Caco-2 (cell line): ENCODE results near the gene COA1. TPM values are rescaled to one million over a fixed set of nuclear protein-coding genes. Genes with fewer than 3 reads are reported as not detected.

ENCODE experiments used
- BruUV-seq: library from RNA; stranded (reverse); fragments of 400-500 nt; replicated peaks from 2 replicates; lab custom pipeline; 2021; lab: Mats Ljungman, UMichigan
- CTCF ChIA-PET: fragments of 300-600 bp; sonication (Branson Sonifier 250); formaldehyde crosslinking; loops from one replicate; lab custom pipeline; 2022; ENCODE audit warnings: antibody characterized with exemption; lab: Charles Lee
- POLR2A ChIA-PET: fragments of 300-600 bp; sonication (Branson Sonifier 250); formaldehyde crosslinking; loops from one replicate; lab custom pipeline; 2022; ENCODE audit warnings: antibody characterized with exemption; lab: Charles Lee
- DNase-seq, 2 experiments: peaks; one replicate each; pipeline versions ENCODE4 v3.0.0 to v3.0.0-alpha.2; 2020 to 2022
- H3K27me3 ChIP-seq: replicated peaks from 2 replicates; pipeline ENCODE4 v1.6.0; 2011; ENCODE audit warnings: low read length; ENCODE audit not compliant: control insufficient read depth, insufficient read depth
- H3K36me3 ChIP-seq: 2 replicates; pipeline ENCODE4 v1.5.1; 2011; ENCODE audit warnings: low read length; ENCODE audit not compliant: control insufficient read depth, insufficient read depth
- H3K4me1 ChIP-seq: fragments of 250-450 bp; sonication (Bioruptor Pico); 2 replicates; pipeline ENCODE4 v1.5.1; 2020; ENCODE audit warnings: mild to moderate bottlenecking
- H3K4me3 ChIP-seq: 2 replicates; pipeline ENCODE4 v1.5.1; 2011; ENCODE audit warnings: low read depth, mild to moderate bottlenecking, control low read depth, low read length
- H3K9me3 ChIP-seq: fragments of 250-450 bp; sonication (Bioruptor Pico); 2 replicates; pipeline ENCODE4 v1.5.1; 2020; ENCODE audit warnings: mild to moderate bottlenecking, moderate library complexity
- H3K27ac Mint-ChIP-seq: one replicate; pipeline ENCODE4 v1.8.0; 2022; ENCODE audit warnings: mixed read lengths; ENCODE audit not compliant: unreplicated experiment
- H3K27me3 Mint-ChIP-seq: one replicate; pipeline ENCODE4 v1.8.0; 2022; ENCODE audit warnings: mixed read lengths; ENCODE audit not compliant: insufficient read depth, unreplicated experiment
- H3K36me3 Mint-ChIP-seq: one replicate; pipeline ENCODE4 v1.8.0; 2022; ENCODE audit warnings: mild to moderate bottlenecking, mixed read lengths; ENCODE audit not compliant: insufficient read depth, unreplicated experiment
- H3K4me1 Mint-ChIP-seq: one replicate; pipeline ENCODE4 v1.8.0; 2022; ENCODE audit warnings: low read depth, mixed read lengths; ENCODE audit not compliant: unreplicated experiment
- H3K4me3 Mint-ChIP-seq: one replicate; pipeline ENCODE4 v1.8.0; 2022; ENCODE audit warnings: mild to moderate bottlenecking, moderate library complexity, mixed read lengths; ENCODE audit not compliant: unreplicated experiment
- H3K9me3 Mint-ChIP-seq: one replicate; pipeline ENCODE4 v1.8.0; 2022; ENCODE audit warnings: mixed read lengths; ENCODE audit not compliant: unreplicated experiment
- CTCF ChIP-seq, 2 experiments: fragments of 200-600 bp in 1 of 2; IDR thresholded peaks; 1 replicate in 1 of 2; 2 replicates in 1 of 2; pipeline versions ENCODE4 v1.5.1 to v1.8.0; 2011 to 2022; ENCODE audit warnings: antibody characterized with exemption in 1 of 2, control low read depth in 1 of 2, inconsistent platforms in 1 of 2, low read depth in 1 of 2, low read length in 1 of 2, mild to moderate bottlenecking in 1 of 2, moderate library complexity in 1 of 2; ENCODE audit not compliant: insufficient read depth in 1 of 2, severe bottlenecking in 1 of 2, unreplicated experiment in 1 of 2
- intact Hi-C: fragments of 100-400 bp; cut with micrococcal nuclease; formaldehyde crosslinking; loops from one replicate; pipeline ENCODE4 v1.10.0; 2022; ENCODE audit not compliant: unreplicated experiment
- total RNA-seq: library from RNA; stranded (reverse); gene quantifications from 2 replicates; pipeline ENCODE4 v1.2.3, GENCODE V29; 2022

The COA1 gene
- total RNA-seq, 1 experiment from 2014 or later, result 94.7 TPM

DNA sequence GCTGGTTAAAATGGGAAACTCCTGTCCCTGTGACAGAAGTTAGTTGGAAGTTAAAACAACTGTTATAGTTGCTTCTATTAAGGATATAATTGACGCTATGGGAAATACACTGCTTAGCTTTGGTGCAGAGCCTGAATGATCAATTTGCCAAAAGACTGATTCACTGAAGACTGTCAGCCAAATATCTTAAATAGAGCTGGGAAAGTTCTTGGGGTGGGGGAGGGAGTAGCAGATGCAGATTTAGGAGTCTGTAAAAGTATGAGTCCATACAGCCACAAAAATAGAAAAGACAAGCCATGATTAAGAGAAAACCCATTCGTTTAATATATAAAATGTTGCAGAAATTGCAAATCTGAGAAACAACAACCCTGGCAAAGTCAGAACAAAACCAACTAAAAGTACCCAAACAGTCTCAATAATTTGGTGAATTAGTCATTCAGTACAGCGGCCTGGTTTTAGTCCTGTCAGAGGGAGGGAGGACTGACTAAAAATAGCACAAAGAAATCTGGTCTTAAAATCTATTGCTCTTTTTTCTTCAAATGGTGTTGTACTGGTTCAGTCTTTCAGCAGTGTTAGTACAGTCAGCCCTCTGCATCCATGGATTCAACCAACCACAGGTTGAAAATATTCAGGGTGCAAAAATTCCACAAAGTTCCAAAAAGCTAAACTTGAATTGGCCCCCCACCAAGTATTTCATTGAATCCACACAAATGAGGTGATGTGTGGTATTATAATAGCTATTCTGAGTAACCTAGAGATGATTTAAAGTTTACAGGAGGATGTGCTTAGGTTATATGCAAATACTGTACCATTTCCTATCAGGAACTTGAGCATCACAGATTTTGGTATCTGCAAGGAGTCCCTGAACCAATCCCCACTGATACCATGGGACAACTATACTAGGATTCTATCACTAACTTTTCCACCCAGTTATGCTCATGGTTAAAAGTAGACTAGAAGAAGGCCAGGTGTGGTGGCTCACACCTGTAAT lies 116.4 kb downstream of the COA1 start:
- H3K27me3 ChIP-seq, result no peaks in the 10 kb centered on the region
- ChIA-PET POLR2A (no interaction called here), CTCF (interaction anchor here (1.5 kb wide), 1 partner anchor 30 kb away, joined by 4 read pairs; the partner anchor contains the start of gene STK17A)
- no peaks in the 10 kb centered on the region for H3K9me3 ChIP-seq
- H3K4me3 Mint-ChIP-seq, result no peak overlapping the region
- H3K4me3 ChIP-seq, result no peak overlapping the region
- intact Hi-C loops, result no loop called here
- peaks cover 1% of the 10 kb centered on the region; the same call in 1 of the 2 replicates for H3K36me3 ChIP-seq
- H3K4me1 Mint-ChIP-seq, result no peaks in the 10 kb centered on the region
- no peak for TF ChIP-seq CTCF (IDR thresholded peaks at IDR 0.05; ENCODE audit: insufficient read depth in 1 of 2, low read depth in 1 of 2, low read length in 1 of 2, severe bottlenecking in 1 of 2, unreplicated experiment in 1 of 2)
- H3K27me3 Mint-ChIP-seq, result no peaks in the 10 kb centered on the region
- DNase-seq, result no peak
- no peaks in the 10 kb centered on the region for H3K9me3 Mint-ChIP-seq
- peaks cover 28% of the 10 kb centered on the region for H3K36me3 Mint-ChIP-seq
- BruUV-seq, result no TSS peak
- H3K27ac Mint-ChIP-seq, result no peak overlapping the region
- no peaks in the 10 kb centered on the region for H3K4me1 ChIP-seq

DNA sequence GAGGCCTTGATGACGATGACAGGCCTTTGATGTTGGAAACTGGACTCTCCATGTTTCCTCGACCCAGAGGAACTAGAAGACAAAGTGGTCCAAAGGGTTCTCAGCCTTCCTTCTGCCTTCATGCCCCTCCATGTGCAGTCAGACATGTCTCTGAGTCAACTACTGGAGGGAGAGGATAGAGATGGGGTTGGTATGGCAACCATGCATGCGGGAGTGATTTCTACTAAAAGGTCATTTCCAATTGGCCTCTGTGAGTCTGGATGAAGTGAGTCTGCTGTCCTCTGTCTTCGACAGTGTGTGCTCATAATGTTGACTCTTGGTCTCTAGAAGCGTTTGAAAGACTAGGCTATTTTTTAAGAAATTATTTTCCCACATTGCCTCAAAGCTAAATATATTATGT lies 117.2 kb downstream of the COA1 start:
- H3K4me1 ChIP-seq, result no peaks in the 10 kb centered on the region
- H3K36me3 ChIP-seq, result peaks cover 1% of the 10 kb centered on the region; the same call in 1 of the 2 replicates
- no TSS peak for BruUV-seq
- H3K27me3 ChIP-seq, result no peaks in the 10 kb centered on the region
- no peak overlapping the region for H3K27ac Mint-ChIP-seq
- TF ChIP-seq CTCF (IDR thresholded peaks at IDR 0.05; ENCODE audit: insufficient read depth in 1 of 2, low read depth in 1 of 2, low read length in 1 of 2, severe bottlenecking in 1 of 2, unreplicated experiment in 1 of 2), result no peak
- ChIA-PET POLR2A (no interaction called here), CTCF (no interaction called here)
- no peak for DNase-seq
- no peaks in the 10 kb centered on the region for H3K9me3 ChIP-seq
- no peaks in the 10 kb centered on the region for H3K27me3 Mint-ChIP-seq
- intact Hi-C loops, result no loop called here
- no peaks in the 10 kb centered on the region for H3K4me1 Mint-ChIP-seq
- H3K4me3 Mint-ChIP-seq, result no peak overlapping the region
- peaks cover 28% of the 10 kb centered on the region for H3K36me3 Mint-ChIP-seq
- H3K4me3 ChIP-seq, result no peak overlapping the region
- H3K9me3 Mint-ChIP-seq, result no peaks in the 10 kb centered on the region

GRCh38 chr7:43609097-43609496 lies 120.2 kb downstream of the COA1 start:
- CTCF ChIA-PET, result interaction anchor here (0.7 kb wide), 1 partner anchor 26 kb away, joined by 4 read pairs; the partner anchor contains the start of gene STK17A
- no peaks in the 10 kb centered on the region; the same call in 1 of the 2 replicates for H3K36me3 ChIP-seq

More at GRCh38 chr7:43609097-43609496, 120.2 kb downstream of the COA1 start:
- no peak overlapping the region for H3K4me3 Mint-ChIP-seq
- intact Hi-C loops, result no loop called here
- H3K4me1 Mint-ChIP-seq, result no peaks in the 10 kb centered on the region
- no peak for DNase-seq
- no peak for TF ChIP-seq CTCF (IDR thresholded peaks at IDR 0.05; ENCODE audit: insufficient read depth in 1 of 2, low read depth in 1 of 2, low read length in 1 of 2, severe bottlenecking in 1 of 2, unreplicated experiment in 1 of 2)
- Histone ChIP-seq H3K4me3 (no peak overlapping the region), H3K9me3 (no peaks in the 10 kb centered on the region; the same call in 1 of the 2 replicates), H3K4me1 (no peaks in the 10 kb centered on the region), H3K27me3 (no peaks in the 10 kb centered on the region)
- H3K9me3 Mint-ChIP-seq, result peaks cover 11% of the 10 kb centered on the region
- H3K27me3 Mint-ChIP-seq, result no peaks in the 10 kb centered on the region
- POLR2A ChIA-PET, result no interaction called here
- H3K27ac Mint-ChIP-seq, result no peak overlapping the region
- no TSS peak for BruUV-seq
- H3K36me3 Mint-ChIP-seq, result peaks cover 28% of the 10 kb centered on the region
